HepG2 (cell line): ENCODE data around the gene WDR70. TPM values are rescaled to one million over a fixed set of nuclear protein-coding genes. Genes with fewer than 3 reads are reported as not detected.

ENCODE experiments used
- ATAC-seq: fragments of 200-7000 bp; cut with Tn5 transposase; 3 replicates; pipeline ENCODE4 v1.9.1; 2020; ENCODE audit warnings: mild to moderate bottlenecking, moderate library complexity
- BruUV-seq: library from RNA; stranded (reverse); fragments of 400-500 nt; replicated peaks from 2 replicates; lab custom pipeline; 2021; lab: Mats Ljungman, UMichigan
- CTCF ChIA-PET: fragments of 300-600 bp; formaldehyde crosslinking; extraction: SDS; loops from one replicate; lab custom pipeline; 2021; ENCODE audit warnings: low total read pairs, inconsistent platforms, low intra/inter-chr PET ratio; lab: Yijun Ruan, JAX
- POLR2A ChIA-PET: fragments of 350-600 bp; sonication (Branson Sonifier 250); formaldehyde crosslinking; loops from one replicate; lab custom pipeline; 2020; ENCODE audit warnings: antibody characterized with exemption, inconsistent platforms; lab: Yijun Ruan, JAX
- DNase-seq: peaks from one replicate; pipeline ENCODE4 v3.0.0-alpha.2; 2015; ENCODE audit warnings: low spot score
- FAIRE-seq: peaks from 3 replicates; lab custom pipeline; 2011; peaks lifted over from hg19 to GRCh38; lab: Jason Lieb, UNC
- H2AFZ ChIP-seq: one replicate; pipeline ENCODE4 v1.6.1; 2011; ENCODE audit warnings: low read length, inconsistent platforms
- H3K27ac ChIP-seq: fragments of 300-600 bp; 3 replicates; pipeline ENCODE4 v1.8.0; 2011; ENCODE audit warnings: mixed run types, mild to moderate bottlenecking, mixed read lengths, low read length, inconsistent platforms; ENCODE audit not compliant: insufficient read depth; ENCODE audit errors: extremely low read length
- H3K27me3 ChIP-seq, 2 experiments: fragments of 200-600 bp in 1 of 2; 2 replicates in 1 of 2; 3 replicates in 1 of 2; pipeline versions ENCODE4 v1.6.0 to v1.8.0; 2011; ENCODE audit warnings: low read length in 2 of 2, mild to moderate bottlenecking in 2 of 2, moderate library complexity in 2 of 2, inconsistent platforms in 1 of 2; ENCODE audit not compliant: insufficient read depth in 2 of 2, control insufficient read depth in 1 of 2
- H3K36me3 ChIP-seq, 2 experiments: fragments of 200-600 bp in 1 of 2; replicated peaks in 1 of 2; 2 replicates in 1 of 2; 3 replicates in 1 of 2; pipeline versions ENCODE4 v1.5.1 to v1.8.0; 2011; ENCODE audit warnings: low read length in 2 of 2, inconsistent platforms in 1 of 2; ENCODE audit not compliant: insufficient read depth in 2 of 2, control insufficient read depth in 1 of 2
- H3K4me1 ChIP-seq: 2 replicates; pipeline ENCODE4 v1.5.1; 2012; ENCODE audit warnings: low read length, inconsistent platforms; ENCODE audit not compliant: insufficient read depth
- H3K4me2 ChIP-seq: 2 replicates; pipeline ENCODE4 v1.6.0; 2011; ENCODE audit warnings: low read depth, low read length, inconsistent platforms
- H3K4me3 ChIP-seq, 3 experiments: fragments of 200-600 bp in 1 of 3; sonication (generic), shearing (Covaris generic) in 1 of 3; replicated peaks in 1 of 3; 2 replicates each; pipeline ENCODE4 v1.5.1; 2011 to 2016; ENCODE audit warnings: low read length in 3 of 3, inconsistent platforms in 2 of 3, low read depth in 2 of 3, mild to moderate bottlenecking in 2 of 3, control low read depth in 1 of 3, mixed read lengths in 1 of 3; ENCODE audit not compliant: insufficient read depth in 1 of 3
- H3K79me2 ChIP-seq: one replicate; pipeline ENCODE4 v1.6.1; 2011; ENCODE audit warnings: low read length, inconsistent platforms; ENCODE audit not compliant: insufficient read depth
- H3K9ac ChIP-seq: 2 replicates; pipeline ENCODE4 v1.6.0; 2011; ENCODE audit warnings: mild to moderate bottlenecking, low read depth, low read length, inconsistent platforms; ENCODE audit not compliant: insufficient read depth
- H3K9me3 ChIP-seq: 2 replicates; pipeline ENCODE4 v1.5.1; 2012; ENCODE audit warnings: mild to moderate bottlenecking, low read length
- H4K20me1 ChIP-seq: 2 replicates; pipeline ENCODE4 v1.6.0; 2011; ENCODE audit warnings: inconsistent platforms, mild to moderate bottlenecking, low read length, moderate library complexity; ENCODE audit not compliant: insufficient read depth
- HCFC1 ChIP-seq: fragments of 150-350 bp; IDR thresholded peaks from 2 replicates; pipeline ENCODE4 v1.6.1; 2014; ENCODE audit warnings: low read depth, low read length
- PLRG1 ChIP-seq: fragments of 450-650 bp; conservative IDR thresholded peaks from 2 replicates; pipeline ENCODE4 v1.6.1; 2016
- ZNF333 ChIP-seq: sonication (generic); formaldehyde crosslinking; IDR thresholded peaks from 2 replicates; pipeline ENCODE4 v1.4.0; 2020; ENCODE audit warnings: mild to moderate bottlenecking, missing genetic modification reagents, borderline replicate concordance
- ZNF674 ChIP-seq: sonication (generic); formaldehyde crosslinking; IDR thresholded peaks from 2 replicates; pipeline ENCODE4 v1.5.0; 2020; ENCODE audit warnings: low read depth, mild to moderate bottlenecking, missing genetic modification reagents
- ZNF770 ChIP-seq: sonication (generic); formaldehyde crosslinking; IDR thresholded peaks from 2 replicates; pipeline ENCODE4 v1.5.0; 2020; ENCODE audit warnings: mild to moderate bottlenecking, missing genetic modification reagents
- ZNF790 ChIP-seq: sonication (generic); formaldehyde crosslinking; IDR thresholded peaks from 2 replicates; pipeline ENCODE4 v1.8.0; 2022; ENCODE audit warnings: missing genetic modification reagents, mild to moderate bottlenecking, borderline replicate concordance
- WGBS: methylation state at CpG from one replicate; pipeline ENCODE4 v1.1.6; 2017; ENCODE audit warnings: low lambda C conversion rate; 5-methylcytosine and 5-hydroxymethylcytosine counted together
- in situ Hi-C: cut with HindIII; loops from 2 replicates; pipeline ENCODE4 v1.10.0; 2017; ENCODE audit warnings: low pct_unique_long_range_greater_than_20kb; ENCODE audit not compliant: extremely low pct_ligation_motif_present
- intact Hi-C: fragments of 100-400 bp; cut with micrococcal nuclease; formaldehyde crosslinking; loops from one replicate; pipeline ENCODE4 v1.10.0; 2022; ENCODE audit not compliant: unreplicated experiment
- polyA plus RNA-seq, 8 experiments: library from polyadenylated mRNA; depleted of rRNA in 3 of 8; stranded (reverse) in 7 of 8; unstranded in 1 of 8; fragments of >200 nt; fragmentation: Illumina TruSeq in 4 of 8; extraction: Trizol in 4 of 8; gene quantifications; 2 replicates each; pipeline versions ENCODE4 v1.2.1 to v1.2.3, GENCODE V29; 2011 to 2016; ENCODE audit warnings: low read depth in 4 of 8, missing spikeins in 1 of 8, mixed read lengths in 1 of 8; ENCODE audit not compliant: insufficient read depth in 1 of 8
- total RNA-seq, 5 experiments: library from RNA; depleted of rRNA; stranded (reverse); fragments of >200 nt; fragmentation: Illumina TruSeq; extraction: Trizol; gene quantifications; 2 replicates each; pipeline ENCODE4 v1.2.3, GENCODE V29; 2016; ENCODE audit warnings: low read depth in 1 of 5

The WDR70 gene
- total and polyA plus RNA-seq, 2 of the 13 experiments (the other 11 are each of a cell fraction or from before 2014, with no cell fraction given) = 14.6 to 30.6 TPM

GRCh38 chr5:37717613-37718431 is 338.7 kb downstream of the WDR70 start (continued):
- TF ChIP-seq ZNF674 (CRISPR knock-in tag) (no peak), ZNF770 (CRISPR knock-in tag) (peak; percentile 16; the same call in 1 of the 2 replicates)

- DNase-seq = no peak
- Histone ChIP-seq H2AFZ (no peak overlapping the region), H3K4me2 (no peak overlapping the region), H3K36me3 (no peaks in the 10 kb centered on the region), H3K27me3 (no peaks in the 10 kb centered on the region)
- TF ChIP-seq PLRG1 (no peak), ZNF333 (no peak), ZNF790 (CRISPR knock-in tag) (no peak), HCFC1 (no peak)
- TF ChIP-seq, all 625 proteins: peak for 0
- Histone ChIP-seq H3K79me2 (no peaks in the 10 kb centered on the region), H4K20me1 (no peaks in the 10 kb centered on the region), H3K9me3 (no peaks in the 10 kb centered on the region), H3K4me3 (no peak overlapping the region), H3K27ac (no peak overlapping the region), H3K9ac (no peak overlapping the region), H3K4me1 (peaks cover 50% of the 10 kb centered on the region)
- FAIRE-seq (no peak), ATAC-seq (no peak)
- CTCF ChIA-PET = no interaction called here
- BruUV-seq = no TSS peak
- in situ Hi-C loops (no loop called here), intact Hi-C loops (no loop called here)
- WGBS = 98% methylated on average over 2 of the region's 2 CpGs
- POLR2A ChIA-PET = no interaction called here
Observed at GRCh38 chr5:37720550-37720952, 341.4 kb downstream of the WDR70 start.
